ENCODE measurements around the gene MFRP.
"Not testable (repeated sequence)": the region's sequence is repeated elsewhere in the genome, so short reads cannot be mapped to it uniquely, and the experiment has no call there.

The MFRP gene

DNA sequence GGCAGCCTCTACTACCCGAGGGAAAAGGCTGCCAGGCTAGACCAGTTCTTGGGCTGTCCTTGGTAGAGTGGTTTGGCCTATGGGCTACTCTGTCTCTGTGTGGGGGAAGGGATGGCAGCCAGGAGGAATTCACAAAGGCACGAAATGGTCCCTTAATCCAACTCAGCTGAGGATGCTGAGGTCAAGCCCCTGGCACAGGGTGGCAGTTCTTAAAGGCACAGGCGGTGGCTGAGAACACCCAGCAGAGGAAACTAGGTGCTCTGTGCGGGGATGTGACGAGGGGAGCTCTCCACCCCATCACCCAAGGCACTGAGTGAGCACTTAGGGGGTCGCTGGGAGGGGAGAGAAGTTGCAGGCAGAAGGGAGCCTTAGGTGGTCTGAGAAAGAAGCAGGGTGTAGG, at the start of gene MFRP:
MFRP (minus strand) TSS at position 101 of the 400 bp plus-strand sequence. CDS start 192 bp downstream, outside the sequence.
- no peak for DNase-seq (ENCODE audit: low read depth)
- no peak within 1 kb of the TSS for H3K4me3 ChIP-seq (ENCODE audit: low read depth, low read length)
- TF ChIP-seq, protein P1, sequence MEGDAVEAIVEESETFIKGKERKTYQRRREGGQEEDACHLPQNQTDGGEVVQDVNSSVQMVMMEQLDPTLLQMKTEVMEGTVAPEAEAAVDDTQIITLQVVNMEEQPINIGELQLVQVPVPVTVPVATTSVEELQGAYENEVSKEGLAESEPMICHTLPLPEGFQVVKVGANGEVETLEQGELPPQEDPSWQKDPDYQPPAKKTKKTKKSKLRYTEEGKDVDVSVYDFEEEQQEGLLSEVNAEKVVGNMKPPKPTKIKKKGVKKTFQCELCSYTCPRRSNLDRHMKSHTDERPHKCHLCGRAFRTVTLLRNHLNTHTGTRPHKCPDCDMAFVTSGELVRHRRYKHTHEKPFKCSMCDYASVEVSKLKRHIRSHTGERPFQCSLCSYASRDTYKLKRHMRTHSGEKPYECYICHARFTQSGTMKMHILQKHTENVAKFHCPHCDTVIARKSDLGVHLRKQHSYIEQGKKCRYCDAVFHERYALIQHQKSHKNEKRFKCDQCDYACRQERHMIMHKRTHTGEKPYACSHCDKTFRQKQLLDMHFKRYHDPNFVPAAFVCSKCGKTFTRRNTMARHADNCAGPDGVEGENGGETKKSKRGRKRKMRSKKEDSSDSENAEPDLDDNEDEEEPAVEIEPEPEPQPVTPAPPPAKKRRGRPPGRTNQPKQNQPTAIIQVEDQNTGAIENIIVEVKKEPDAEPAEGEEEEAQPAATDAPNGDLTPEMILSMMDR (IDR thresholded peaks at IDR 0.05; ENCODE audit: control insufficient read depth, extremely low read depth, insufficient read depth): no peak

DNA sequence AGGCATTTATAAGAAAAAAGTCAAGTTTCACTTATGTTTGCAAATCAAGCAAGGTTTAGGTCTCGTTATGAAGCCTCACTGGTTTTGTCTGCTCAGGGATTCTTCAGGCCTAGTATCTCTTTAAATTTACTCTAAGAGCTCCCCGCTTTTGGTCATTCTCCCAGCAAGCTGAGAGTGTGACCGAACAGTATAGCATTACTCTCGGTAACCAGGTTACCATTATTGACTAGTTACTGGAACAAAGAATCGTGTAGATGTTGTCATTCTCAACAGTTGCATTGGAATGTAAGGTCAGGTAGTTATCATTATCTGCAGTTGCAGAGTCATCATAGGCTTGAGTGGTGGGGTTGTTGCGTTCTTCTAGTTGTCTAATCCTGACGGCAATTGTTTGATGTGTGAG, 44.8 kb upstream of the MFRP start:
- DNase-seq (ENCODE audit: low read depth): no peak
- H3K4me3 ChIP-seq (ENCODE audit: low read depth, low read length): no peak overlapping the region
- TF ChIP-seq, protein P1 (IDR thresholded peaks at IDR 0.05; ENCODE audit: control insufficient read depth, extremely low read depth, insufficient read depth): no peak

DNA sequence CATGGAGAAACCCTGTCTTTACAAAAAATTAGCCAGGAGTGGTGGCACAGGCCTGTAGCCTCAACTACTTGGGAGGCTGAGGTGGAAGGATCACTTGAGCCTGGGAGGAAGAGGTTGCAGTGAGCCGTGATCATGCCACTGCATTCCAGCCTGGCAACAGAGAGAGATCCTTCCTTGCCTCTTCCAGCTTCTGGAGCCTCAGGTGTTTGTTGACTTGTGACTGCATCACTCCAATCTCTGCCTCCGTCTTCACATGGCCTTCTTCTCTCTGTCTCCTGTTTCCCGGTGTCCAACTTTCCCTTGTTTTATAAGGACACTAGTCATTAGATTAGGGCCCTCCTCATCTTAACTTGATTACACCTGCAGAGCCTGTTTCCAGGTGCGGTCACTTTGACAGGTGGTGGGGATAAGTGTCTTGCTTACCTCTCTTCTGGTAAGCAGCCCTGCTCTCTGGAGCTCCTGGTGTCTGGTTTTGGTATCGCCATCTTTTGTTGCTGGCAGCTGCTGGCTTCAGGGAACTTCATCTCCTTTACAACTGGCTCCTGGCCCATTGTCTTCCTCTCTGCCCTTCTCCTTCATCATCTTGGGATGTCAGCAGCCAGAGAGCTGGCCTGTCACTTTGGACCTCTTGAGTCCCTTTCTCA, 43.2 kb upstream of the MFRP start:
- no peak for DNase-seq (ENCODE audit: low read depth)
- H3K4me3 ChIP-seq (ENCODE audit: low read depth, low read length): no peak overlapping the region
- TF ChIP-seq, protein P1 (IDR thresholded peaks at IDR 0.05; ENCODE audit: control insufficient read depth, extremely low read depth, insufficient read depth): 0 out of 2 replicates have a peak, but pooled peaks have one; percentile 5

DNA sequence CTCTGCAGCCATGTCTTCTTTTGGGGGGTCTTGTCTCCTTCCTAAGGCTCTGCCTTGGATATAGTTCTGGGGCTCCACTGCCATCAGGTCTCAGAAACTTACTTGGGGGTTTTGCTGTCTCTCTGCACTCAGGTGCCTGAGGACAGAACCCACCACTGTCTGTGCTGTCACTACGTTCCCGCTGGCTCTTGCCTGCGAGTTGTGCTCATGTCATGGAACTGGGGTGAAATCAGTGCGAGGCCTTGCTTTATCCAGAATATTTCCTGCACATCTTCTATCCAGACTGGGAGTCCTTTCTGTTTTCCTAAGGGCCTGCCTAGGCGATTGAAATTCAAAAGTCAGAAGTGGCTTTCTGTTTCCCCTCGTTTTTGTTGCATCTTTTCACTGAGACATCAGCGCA, 41.6 kb upstream of the MFRP start:
- DNase-seq (ENCODE audit: low read depth): no peak
- TF ChIP-seq, protein P1 (IDR thresholded peaks at IDR 0.05; ENCODE audit: control insufficient read depth, extremely low read depth, insufficient read depth): no peak
- no peak overlapping the region for H3K4me3 ChIP-seq (ENCODE audit: low read depth, low read length)

DNA sequence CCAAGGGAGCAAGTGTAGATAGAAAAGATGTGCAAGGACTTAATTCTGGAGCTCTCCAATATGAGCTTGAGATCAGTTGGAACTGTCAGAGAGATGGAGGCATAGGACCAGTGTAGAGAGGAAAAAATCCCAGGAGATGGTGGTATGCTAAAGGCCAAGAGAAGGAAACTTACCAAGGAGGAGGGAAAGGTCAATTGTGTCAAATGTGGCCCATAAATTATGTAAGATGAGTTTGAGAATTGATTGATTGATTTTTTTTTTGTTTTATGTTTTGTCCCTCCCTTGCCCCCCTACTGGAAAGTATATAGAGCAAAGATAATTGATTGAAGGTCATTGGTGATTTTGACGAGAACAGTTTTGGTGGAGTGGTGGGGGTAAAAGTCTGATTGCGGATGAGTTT, 37.8 kb upstream of the MFRP start:
- no peak overlapping the region for H3K4me3 ChIP-seq (ENCODE audit: low read depth, low read length)
- DNase-seq (ENCODE audit: low read depth): no peak
- TF ChIP-seq, protein P1 (IDR thresholded peaks at IDR 0.05; ENCODE audit: control insufficient read depth, extremely low read depth, insufficient read depth): no peak

DNA sequence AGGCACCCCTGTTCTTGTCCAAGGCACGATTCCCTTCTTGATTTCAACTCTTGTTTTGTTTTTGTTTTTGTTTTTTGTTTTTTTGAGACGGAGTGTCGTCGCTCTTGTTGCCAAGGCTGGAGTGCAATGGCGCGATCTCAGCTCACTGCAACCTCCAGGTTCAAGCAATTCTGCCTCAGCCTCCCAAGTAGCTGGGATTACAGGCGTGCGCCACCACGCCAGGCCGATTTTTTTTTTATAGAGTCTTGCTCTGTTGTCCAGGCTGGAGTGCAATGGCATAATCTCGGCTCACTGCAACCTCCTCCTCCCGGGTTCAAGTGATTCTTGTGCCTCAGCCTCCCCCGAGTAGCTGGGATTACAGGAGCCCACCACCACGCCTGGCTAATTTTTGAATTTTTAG, 36.0 kb upstream of the MFRP start:
- H3K4me3 ChIP-seq (ENCODE audit: low read depth, low read length): peak overlapping the region; percentile 59
- not testable (repeated sequence) for DNase-seq (ENCODE audit: low read depth)

DNA sequence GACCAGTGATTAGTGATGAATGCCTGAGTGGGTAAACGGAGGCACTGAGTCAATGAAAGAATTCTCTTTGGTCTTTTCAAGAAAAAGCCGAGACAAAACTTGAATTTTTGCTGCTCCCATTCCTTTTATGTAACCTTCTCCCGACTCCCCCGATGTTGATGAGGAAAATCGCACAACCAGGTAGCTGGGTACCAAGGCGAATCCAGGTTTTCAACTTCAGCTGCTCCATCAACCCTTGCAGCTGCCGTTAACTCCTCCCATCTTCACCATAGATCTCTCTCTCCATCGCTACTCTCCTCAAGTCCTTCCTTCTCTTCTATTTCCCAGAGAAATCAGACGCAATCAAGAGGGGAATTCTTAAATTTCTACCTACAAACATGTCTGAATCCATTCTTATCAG, 35.6 kb upstream of the MFRP start:
- TF ChIP-seq, protein P1 (IDR thresholded peaks at IDR 0.05; ENCODE audit: control insufficient read depth, extremely low read depth, insufficient read depth): no peak
- peak overlapping the region; percentile 59 for H3K4me3 ChIP-seq (ENCODE audit: low read depth, low read length)
- DNase-seq (ENCODE audit: low read depth): no peak
